ENCODE data around the gene ZKSCAN8.

Gene ZKSCAN8

GRCh38 chr6:28165563-28165962 is 23.9 kb downstream of the ZKSCAN8 start:
- Histone ChIP-seq H3K36me3 (ENCODE audit: insufficient read depth, low read length) (no peaks in the 10 kb centered on the region), H3K9me3 (ENCODE audit: insufficient read depth, low read depth, low read length) (no peaks in the 10 kb centered on the region), H3K27ac (ENCODE audit: low read depth, low read length) (no peak overlapping the region), H3K27me3 (ENCODE audit: insufficient read depth, low read length) (peaks cover 48% of the 10 kb centered on the region), H3K9ac (ENCODE audit: low read depth, low read length) (no peak overlapping the region), H3K4me3 (ENCODE audit: low read length) (no peak overlapping the region), H3K4me1 (ENCODE audit: insufficient read depth, low read length) (no peaks in the 10 kb centered on the region)
- WGBS, result 100% methylated on average over 1 of the region's 1 CpG

DNA sequence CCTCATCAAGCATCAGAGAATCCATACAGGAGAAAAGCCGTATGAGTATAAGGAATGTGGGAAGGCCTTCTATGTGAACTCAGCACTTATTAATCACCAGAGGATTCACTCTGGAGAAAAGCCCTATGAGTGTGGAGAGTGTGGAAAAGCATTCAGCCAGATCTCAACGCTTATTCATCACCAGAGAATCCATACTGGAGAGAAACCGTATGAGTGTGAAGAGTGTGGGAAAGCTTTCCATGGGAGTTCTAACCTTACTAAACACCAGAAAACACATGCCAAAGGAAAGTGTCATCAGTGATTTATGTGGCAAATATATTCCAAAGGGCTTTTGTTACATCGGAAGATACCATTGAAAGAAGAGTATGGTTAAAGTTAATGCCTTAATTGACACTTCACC is 25.4 kb downstream of the ZKSCAN8 start:
- peaks cover 45% of the 10 kb centered on the region for H3K27me3 ChIP-seq (ENCODE audit: insufficient read depth, low read length)
- H3K9me3 ChIP-seq (ENCODE audit: insufficient read depth, low read depth, low read length), result no peaks in the 10 kb centered on the region
- H3K36me3 ChIP-seq (ENCODE audit: insufficient read depth, low read length), result no peaks in the 10 kb centered on the region
- H3K9ac ChIP-seq (ENCODE audit: low read depth, low read length), result no peak overlapping the region
- H3K27ac ChIP-seq (ENCODE audit: low read depth, low read length), result no peak overlapping the region
- H3K4me1 ChIP-seq (ENCODE audit: insufficient read depth, low read length), result no peaks in the 10 kb centered on the region
- 97% methylated on average over 3 of the region's 4 CpGs for WGBS
- no peak overlapping the region for H3K4me3 ChIP-seq (ENCODE audit: low read length)

DNA sequence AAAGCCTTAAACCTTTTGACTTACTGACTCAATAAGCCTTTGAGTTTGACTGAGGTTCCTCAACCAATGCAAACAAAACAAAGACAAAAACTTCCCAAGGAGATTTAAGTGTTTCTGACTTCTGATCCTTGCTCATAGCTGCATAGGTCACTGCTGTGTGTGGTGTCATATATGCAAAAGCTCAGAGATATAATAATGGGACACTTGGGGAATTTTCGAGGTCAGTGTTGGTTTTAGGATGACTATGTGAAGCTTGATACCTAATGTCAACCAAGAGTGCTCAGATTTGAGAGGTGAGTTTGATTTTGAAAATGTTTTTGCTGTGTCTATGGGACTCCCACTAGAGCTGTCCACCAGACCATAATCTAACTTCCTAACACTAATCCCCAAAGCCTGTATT is 26.2 kb downstream of the ZKSCAN8 start:
- H3K27me3 ChIP-seq (ENCODE audit: insufficient read depth, low read length), result peaks cover 39% of the 10 kb centered on the region
- WGBS, result 84% methylated on average over 1 of the region's 1 CpG
- H3K9me3 ChIP-seq (ENCODE audit: insufficient read depth, low read depth, low read length), result no peaks in the 10 kb centered on the region
- no peak overlapping the region for H3K9ac ChIP-seq (ENCODE audit: low read depth, low read length)
- H3K36me3 ChIP-seq (ENCODE audit: insufficient read depth, low read length), result no peaks in the 10 kb centered on the region
- no peak overlapping the region for H3K4me3 ChIP-seq (ENCODE audit: low read length)
- no peaks in the 10 kb centered on the region for H3K4me1 ChIP-seq (ENCODE audit: insufficient read depth, low read length)
- H3K27ac ChIP-seq (ENCODE audit: low read depth, low read length), result no peak overlapping the region

DNA sequence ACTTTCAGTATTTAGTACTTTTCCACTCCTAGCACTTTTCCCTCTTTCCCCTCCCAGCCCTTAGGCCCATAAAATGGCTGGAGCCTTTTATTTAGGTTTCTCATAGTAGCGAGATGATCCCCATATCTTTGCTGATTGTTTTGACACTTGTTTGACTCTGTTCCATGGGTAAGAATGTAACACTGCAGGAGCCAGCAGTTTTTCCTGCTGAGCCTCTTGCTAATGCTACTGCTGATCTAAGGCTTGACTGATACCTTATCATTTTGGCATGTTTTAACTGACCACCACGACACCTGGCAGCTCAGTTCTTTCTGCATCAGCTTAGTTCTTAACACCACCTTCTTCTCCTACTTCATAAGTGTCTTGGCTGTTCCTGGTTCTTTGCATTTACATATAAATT is 29.6 kb downstream of the ZKSCAN8 start:
- no peaks in the 10 kb centered on the region for H3K4me1 ChIP-seq (ENCODE audit: insufficient read depth, low read length)
- no peaks in the 10 kb centered on the region for H3K36me3 ChIP-seq (ENCODE audit: insufficient read depth, low read length)
- WGBS, result 75% methylated on average over 2 of the region's 2 CpGs
- H3K9me3 ChIP-seq (ENCODE audit: insufficient read depth, low read depth, low read length), result no peaks in the 10 kb centered on the region
- peaks cover 21% of the 10 kb centered on the region for H3K27me3 ChIP-seq (ENCODE audit: insufficient read depth, low read length)
- no peak overlapping the region for H3K4me3 ChIP-seq (ENCODE audit: low read length)
- H3K27ac ChIP-seq (ENCODE audit: low read depth, low read length), result no peak overlapping the region
- H3K9ac ChIP-seq (ENCODE audit: low read depth, low read length), result no peak overlapping the region

- Histone ChIP-seq H3K9ac (ENCODE audit: low read depth, low read length) (no peak overlapping the region), H3K9me3 (ENCODE audit: insufficient read depth, low read depth, low read length) (no peaks in the 10 kb centered on the region), H3K36me3 (ENCODE audit: insufficient read depth, low read length) (no peaks in the 10 kb centered on the region), H3K27ac (ENCODE audit: low read depth, low read length) (no peak overlapping the region), H3K4me1 (ENCODE audit: insufficient read depth, low read length) (no peaks in the 10 kb centered on the region), H3K4me3 (ENCODE audit: low read length) (no peak overlapping the region), H3K27me3 (ENCODE audit: insufficient read depth, low read length) (peaks cover 14% of the 10 kb centered on the region)
- WGBS, result 81% methylated on average over 1 of the region's 2 CpGs
Measured at GRCh38 chr6:28172006-28172405, 30.3 kb downstream of the ZKSCAN8 start.

GRCh38 chr6:28176373-28176772 is 34.7 kb downstream of the ZKSCAN8 start:
- Histone ChIP-seq H3K9me3 (ENCODE audit: insufficient read depth, low read depth, low read length) (no peaks in the 10 kb centered on the region), H3K4me1 (ENCODE audit: insufficient read depth, low read length) (no peaks in the 10 kb centered on the region), H3K27ac (ENCODE audit: low read depth, low read length) (no peak overlapping the region), H3K9ac (ENCODE audit: low read depth, low read length) (no peak overlapping the region), H3K36me3 (ENCODE audit: insufficient read depth, low read length) (no peaks in the 10 kb centered on the region), H3K27me3 (ENCODE audit: insufficient read depth, low read length) (peaks cover 5% of the 10 kb centered on the region), H3K4me3 (ENCODE audit: low read length) (no peak overlapping the region)
- WGBS, result 100% methylated on average over 1 of the region's 1 CpG

GRCh38 chr6:28182255-28182654 is 40.6 kb downstream of the ZKSCAN8 start:
- peaks cover 20% of the 10 kb centered on the region for H3K9me3 ChIP-seq (ENCODE audit: insufficient read depth, low read depth, low read length)
- WGBS, result 83% methylated on average over 1 of the region's 1 CpG
- H3K4me3 ChIP-seq (ENCODE audit: low read length), result no peak overlapping the region
- H3K9ac ChIP-seq (ENCODE audit: low read depth, low read length), result no peak overlapping the region
- H3K27me3 ChIP-seq (ENCODE audit: insufficient read depth, low read length), result no peaks in the 10 kb centered on the region
- no peaks in the 10 kb centered on the region for H3K36me3 ChIP-seq (ENCODE audit: insufficient read depth, low read length)
- H3K27ac ChIP-seq (ENCODE audit: low read depth, low read length), result no peak overlapping the region
- H3K4me1 ChIP-seq (ENCODE audit: insufficient read depth, low read length), result no peaks in the 10 kb centered on the region

- Histone ChIP-seq H3K4me3 (ENCODE audit: low read length) (no peak overlapping the region), H3K36me3 (ENCODE audit: insufficient read depth, low read length) (no peaks in the 10 kb centered on the region), H3K9ac (ENCODE audit: low read depth, low read length) (no peak overlapping the region), H3K4me1 (ENCODE audit: insufficient read depth, low read length) (no peaks in the 10 kb centered on the region), H3K27ac (ENCODE audit: low read depth, low read length) (no peak overlapping the region), H3K9me3 (ENCODE audit: insufficient read depth, low read depth, low read length) (peaks cover 61% of the 10 kb centered on the region), H3K27me3 (ENCODE audit: insufficient read depth, low read length) (no peaks in the 10 kb centered on the region)
- WGBS, result 90% methylated on average over 5 of the region's 6 CpGs
Measured at GRCh38 chr6:28188111-28188979, 46.7 kb downstream of the ZKSCAN8 start.

GRCh38 chr6:28200020-28200419 is 58.3 kb downstream of the ZKSCAN8 start:
- WGBS, result 89% methylated on average over 1 of the region's 1 CpG
- H3K27me3 ChIP-seq (ENCODE audit: insufficient read depth, low read length), result peaks cover 50% of the 10 kb centered on the region

GRCh38 chr6:28203201-28203600 is 61.5 kb downstream of the ZKSCAN8 start:
- 58% methylated on average over 2 of the region's 4 CpGs for WGBS
- Histone ChIP-seq H3K9ac (ENCODE audit: low read depth, low read length) (no peak overlapping the region), H3K27me3 (ENCODE audit: insufficient read depth, low read length) (peaks cover 82% of the 10 kb centered on the region), H3K4me3 (ENCODE audit: low read length) (no peak overlapping the region), H3K4me1 (ENCODE audit: insufficient read depth, low read length) (no peaks in the 10 kb centered on the region), H3K27ac (ENCODE audit: low read depth, low read length) (no peak overlapping the region), H3K36me3 (ENCODE audit: insufficient read depth, low read length) (no peaks in the 10 kb centered on the region), H3K9me3 (ENCODE audit: insufficient read depth, low read depth, low read length) (no peaks in the 10 kb centered on the region)

More at GRCh38 chr6:28200020-28200419, 58.3 kb downstream of the ZKSCAN8 start:
- no peak overlapping the region for H3K9ac ChIP-seq (ENCODE audit: low read depth, low read length)
- H3K9me3 ChIP-seq (ENCODE audit: insufficient read depth, low read depth, low read length), result no peaks in the 10 kb centered on the region
- H3K4me1 ChIP-seq (ENCODE audit: insufficient read depth, low read length), result no peaks in the 10 kb centered on the region
- no peak overlapping the region for H3K4me3 ChIP-seq (ENCODE audit: low read length)
- no peaks in the 10 kb centered on the region for H3K36me3 ChIP-seq (ENCODE audit: insufficient read depth, low read length)
- no peak overlapping the region for H3K27ac ChIP-seq (ENCODE audit: low read depth, low read length)

DNA sequence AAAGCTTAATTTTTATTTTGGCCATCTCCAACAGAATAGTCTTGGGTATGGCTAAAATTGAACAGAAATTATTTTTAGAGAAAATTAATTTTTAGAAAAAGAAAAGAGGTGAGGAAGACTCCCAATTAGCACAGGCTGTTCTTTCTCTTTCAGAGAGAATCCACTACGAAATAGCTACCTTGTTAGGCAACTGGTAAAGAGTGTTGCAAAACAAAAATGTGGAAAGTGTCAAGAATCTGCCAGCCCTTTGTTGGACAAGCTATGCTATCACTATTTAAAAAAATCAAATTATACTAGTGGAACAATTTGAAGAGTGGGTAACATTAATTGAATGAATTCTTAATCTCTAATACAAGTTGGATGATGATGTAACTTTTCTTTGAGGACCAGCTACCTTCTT is 64.2 kb downstream of the ZKSCAN8 start:
- Histone ChIP-seq H3K4me1 (ENCODE audit: insufficient read depth, low read length) (no peaks in the 10 kb centered on the region), H3K36me3 (ENCODE audit: insufficient read depth, low read length) (no peaks in the 10 kb centered on the region), H3K9ac (ENCODE audit: low read depth, low read length) (no peak overlapping the region), H3K9me3 (ENCODE audit: insufficient read depth, low read depth, low read length) (no peaks in the 10 kb centered on the region), H3K27me3 (ENCODE audit: insufficient read depth, low read length) (peaks cover 94% of the 10 kb centered on the region), H3K4me3 (ENCODE audit: low read length) (no peak overlapping the region), H3K27ac (ENCODE audit: low read depth, low read length) (no peak overlapping the region)
- WGBS, result no CpG with 5 or more reads among the region's 1 CpG
